Dermis blood vessel endothelial cell (primary cell): Measurements from ENCODE around the gene SLC24A4. TPM values are rescaled to one million over a fixed set of nuclear protein-coding genes. Genes with fewer than 3 reads are reported as not detected.
A peak's percentile ranks its signal among the peaks of the same experiment; 100 is the strongest.

ENCODE experiments used
- DNase-seq: peaks from one replicate; pipeline ENCODE4 v3.0.0; 2010
- total RNA-seq: library from RNA; depleted of rRNA; stranded (reverse); fragments of >200 nt; gene quantifications from 2 replicates; pipeline ENCODE4 v1.2.3, GENCODE V29; 2014

The SLC24A4 gene
- total RNA-seq, 1 donor from 2014 or later, result under 0.01 TPM

GRCh38 chr14:92527721-92528120, 204.8 kb downstream of the SLC24A4 start:
- DNase-seq, result no peak

GRCh38 chr14:92528486-92529100, 205.6 kb downstream of the SLC24A4 start:
- DNase-seq, result no peak

DNA sequence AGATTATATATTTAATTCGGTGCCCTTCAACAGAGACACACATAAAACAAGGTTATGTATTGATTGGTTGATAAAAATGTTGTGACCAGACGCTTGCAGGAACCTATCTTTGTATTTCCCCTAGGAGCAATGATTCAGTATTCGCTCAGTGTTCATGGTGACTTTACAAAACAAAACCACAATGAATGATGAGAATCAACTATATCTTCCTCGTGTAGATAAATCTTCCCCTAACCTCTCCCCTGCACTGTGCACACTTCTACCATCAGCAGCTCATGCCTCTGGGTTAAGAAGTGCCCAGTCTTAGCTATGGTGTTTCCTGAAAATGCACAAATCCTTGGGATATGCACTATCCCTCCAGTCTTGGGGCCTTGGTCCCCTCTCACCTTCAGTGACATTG, 206.9 kb downstream of the SLC24A4 start:
- no peak for DNase-seq

DNA sequence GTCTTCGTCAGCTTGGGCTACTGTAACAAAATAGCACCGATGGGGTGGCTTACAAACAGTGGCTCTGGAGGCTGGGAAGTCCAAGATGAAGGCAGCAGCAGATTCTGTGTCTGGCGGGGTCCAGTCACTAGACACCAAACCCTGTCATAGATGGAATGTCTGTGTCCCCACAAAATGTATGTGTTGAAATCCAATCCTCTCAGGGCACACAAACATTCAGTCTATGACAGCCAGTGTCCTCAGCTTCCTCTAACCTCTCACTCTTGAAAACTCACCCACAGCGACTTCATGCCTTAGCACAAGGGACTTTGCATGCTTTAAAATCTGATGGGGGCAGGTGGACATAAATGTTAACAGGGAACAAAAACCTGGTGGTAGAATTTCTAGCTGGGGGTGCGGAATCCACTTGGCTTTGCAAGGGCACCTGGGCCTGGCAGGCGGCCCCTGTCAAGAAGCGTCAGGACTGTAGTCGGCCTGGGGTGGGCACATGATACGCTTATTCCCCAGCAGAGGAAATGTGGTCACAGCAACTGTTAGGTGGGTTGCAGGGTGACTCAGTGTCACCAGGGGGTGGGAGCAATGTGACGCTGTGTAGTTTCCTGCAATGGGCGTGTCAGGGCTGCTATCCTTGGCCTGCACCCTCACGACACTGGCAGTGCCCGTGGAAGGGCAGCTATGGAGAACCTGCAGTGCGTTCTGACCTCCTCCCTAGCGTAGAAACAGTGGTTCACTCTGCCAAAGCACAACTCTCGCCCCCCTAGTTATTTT, 208.3 kb downstream of the SLC24A4 start:
- DNase-seq, result peak; percentile 50

DNA sequence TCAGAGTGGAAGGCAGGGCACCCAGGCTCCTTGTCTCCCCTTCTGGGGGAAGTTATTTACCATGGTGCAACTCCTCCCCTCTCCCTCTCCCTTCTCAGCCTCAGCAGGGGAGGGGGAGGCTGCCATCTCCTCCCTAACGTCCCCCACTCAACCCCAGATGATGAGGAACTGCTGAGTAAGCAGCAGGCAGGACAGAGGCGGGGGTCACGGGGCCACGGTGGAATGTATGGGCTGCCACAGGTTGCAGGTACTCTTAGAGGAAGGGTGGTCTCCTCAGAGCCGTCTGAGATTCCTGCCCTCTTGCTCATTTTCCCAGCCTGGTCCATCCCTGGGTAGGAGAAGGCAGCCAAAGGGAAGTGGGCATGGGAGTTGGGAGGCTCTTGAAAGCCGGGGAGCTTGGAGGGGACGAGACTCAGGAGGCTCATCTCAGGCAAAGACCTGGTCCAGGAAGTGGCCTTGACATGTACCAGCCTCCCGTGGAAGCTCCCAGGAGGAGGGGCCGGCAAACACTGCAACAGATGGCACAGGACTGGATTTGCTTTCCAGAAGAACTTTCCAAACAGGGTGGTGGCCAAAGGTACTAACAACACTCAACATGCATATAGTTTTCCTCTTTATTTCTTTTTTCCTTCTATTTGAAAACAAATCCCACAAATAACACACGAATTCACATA, 209.7 kb downstream of the SLC24A4 start:
- DNase-seq, result no peak

DNA sequence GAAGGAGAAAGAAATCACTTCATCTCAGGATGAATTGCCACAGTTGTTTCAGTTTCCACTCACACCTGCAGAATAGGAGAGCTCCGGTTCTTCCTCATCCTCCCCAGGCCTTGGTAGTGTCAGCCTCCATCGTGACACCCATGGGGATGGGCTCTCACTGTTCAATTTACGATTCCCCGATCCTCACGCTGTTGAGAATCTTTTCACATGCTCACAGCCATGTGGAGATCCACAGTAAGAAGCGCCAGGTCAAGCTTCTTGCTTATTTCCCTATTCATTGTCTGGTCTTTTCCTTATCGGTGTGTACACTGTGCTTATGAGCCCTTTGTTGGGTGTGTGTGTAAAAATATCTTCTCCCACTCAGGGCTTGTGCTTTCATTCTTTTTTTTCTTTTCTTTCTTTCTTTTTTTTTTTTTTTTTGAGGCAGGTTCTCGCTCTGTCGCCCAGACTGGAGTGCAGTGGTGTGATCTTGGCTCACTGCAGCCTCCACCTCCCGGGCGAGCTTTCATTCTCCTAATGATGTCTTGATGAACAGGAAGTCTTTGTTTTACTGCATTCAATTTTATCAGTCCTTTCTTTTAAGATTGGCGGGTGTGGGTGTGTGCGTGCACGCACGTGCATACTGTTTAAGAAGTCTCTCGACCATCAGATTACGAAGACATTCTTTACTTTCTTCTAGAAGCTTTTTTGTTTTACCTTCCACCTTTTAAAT, 212.1 kb downstream of the SLC24A4 start:
- DNase-seq, result no peak

GRCh38 chr14:92536231-92536630, 213.3 kb downstream of the SLC24A4 start:
- peak; percentile 33 for DNase-seq

DNA sequence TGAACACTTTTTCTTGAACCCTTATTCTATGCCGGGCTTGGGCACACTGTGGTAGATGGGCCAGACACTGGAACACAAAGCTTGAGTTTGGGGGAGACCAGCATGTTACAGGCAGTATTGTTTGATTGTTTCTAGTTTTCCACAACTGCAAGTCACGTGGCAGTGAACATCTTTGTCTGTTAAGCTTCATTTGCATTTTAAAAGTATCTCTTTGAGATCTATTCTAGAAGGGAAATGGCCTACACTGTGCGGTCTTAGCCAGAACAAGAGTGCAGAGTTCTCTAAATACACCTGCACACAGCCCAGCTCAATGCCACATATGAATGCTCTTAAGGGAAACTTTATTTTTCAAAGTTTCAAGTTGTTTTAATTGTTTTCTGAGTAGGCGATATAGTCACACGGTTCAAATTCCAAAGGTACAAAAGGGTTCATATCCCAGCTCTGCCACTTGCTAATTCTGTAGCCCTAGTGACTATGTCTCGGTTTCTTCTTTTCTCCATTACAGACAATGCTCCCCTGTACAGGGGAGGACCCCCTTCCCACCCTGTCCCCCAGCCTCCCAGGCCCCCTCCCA, 215.5 kb downstream of the SLC24A4 start:
- DNase-seq, result no peak

DNA sequence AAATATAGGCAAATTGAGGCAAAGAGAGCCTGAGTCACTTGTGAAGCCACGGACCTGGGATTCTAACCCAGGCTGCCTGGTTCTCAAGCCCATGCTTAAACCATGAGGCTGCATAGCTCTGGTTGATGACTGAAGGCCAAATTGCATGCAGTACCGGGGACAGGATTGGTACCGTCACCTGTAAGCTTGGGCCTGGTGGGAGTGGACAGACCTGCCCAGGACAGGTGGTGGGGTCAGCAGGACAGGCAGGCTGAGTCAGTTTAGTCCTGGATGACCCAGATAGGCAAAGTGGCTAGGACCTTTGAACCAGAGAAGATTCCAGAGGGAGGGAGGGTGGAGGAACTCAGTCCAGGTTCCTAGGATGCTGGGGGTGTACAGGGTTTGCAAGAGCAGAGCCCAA, 216.5 kb downstream of the SLC24A4 start:
- DNase-seq, result no peak

DNA sequence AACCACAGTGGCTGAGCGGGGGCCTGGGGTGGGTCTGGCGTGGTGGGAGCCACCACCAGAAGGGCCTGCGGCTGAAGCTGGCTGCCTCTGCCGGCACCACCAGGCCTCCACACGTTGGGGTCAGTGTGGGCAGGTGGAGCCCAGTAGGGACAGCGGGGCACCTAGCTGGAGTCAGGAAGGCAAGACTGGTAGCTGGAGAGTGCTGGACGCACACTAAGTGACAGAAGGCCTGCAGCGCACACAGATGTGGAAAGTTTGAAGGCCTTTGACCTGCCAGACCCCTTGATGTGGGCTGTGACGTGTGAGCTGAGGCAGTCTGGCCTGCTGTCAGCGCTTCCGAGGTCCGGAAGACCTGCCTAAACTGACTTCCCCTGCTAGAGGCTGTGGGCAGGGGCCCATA, 216.9 kb downstream of the SLC24A4 start:
- peak; percentile 57 for DNase-seq

DNA sequence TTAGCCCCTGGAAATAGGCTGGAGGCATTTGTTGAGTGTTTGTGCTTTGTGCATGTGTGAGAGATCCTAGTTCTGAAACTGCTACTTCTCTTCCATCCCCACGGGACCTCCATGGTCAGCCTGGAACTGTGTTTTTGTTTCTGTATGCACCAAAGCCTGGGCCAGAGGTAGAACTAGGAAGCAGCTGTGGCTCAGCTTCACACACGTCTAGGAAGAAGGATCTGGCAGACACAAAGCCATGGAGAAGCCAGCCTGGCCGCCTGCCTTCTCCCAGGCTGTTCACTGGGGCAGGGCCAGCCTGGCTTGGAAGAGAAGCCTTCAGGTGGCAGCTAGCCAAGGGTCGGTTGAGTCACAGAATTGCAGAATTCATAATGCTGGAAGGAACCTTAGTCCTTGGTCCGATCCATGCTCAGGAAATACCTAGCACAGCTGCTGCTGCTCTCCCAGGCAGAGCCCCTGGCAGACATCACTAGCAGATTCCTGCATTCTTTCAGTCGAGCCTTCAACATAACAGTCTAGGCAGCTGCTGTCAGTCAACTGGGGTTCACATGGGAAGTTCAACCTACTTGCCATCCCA, 217.6 kb downstream of the SLC24A4 start:
- DNase-seq, result peak; percentile 100

DNA sequence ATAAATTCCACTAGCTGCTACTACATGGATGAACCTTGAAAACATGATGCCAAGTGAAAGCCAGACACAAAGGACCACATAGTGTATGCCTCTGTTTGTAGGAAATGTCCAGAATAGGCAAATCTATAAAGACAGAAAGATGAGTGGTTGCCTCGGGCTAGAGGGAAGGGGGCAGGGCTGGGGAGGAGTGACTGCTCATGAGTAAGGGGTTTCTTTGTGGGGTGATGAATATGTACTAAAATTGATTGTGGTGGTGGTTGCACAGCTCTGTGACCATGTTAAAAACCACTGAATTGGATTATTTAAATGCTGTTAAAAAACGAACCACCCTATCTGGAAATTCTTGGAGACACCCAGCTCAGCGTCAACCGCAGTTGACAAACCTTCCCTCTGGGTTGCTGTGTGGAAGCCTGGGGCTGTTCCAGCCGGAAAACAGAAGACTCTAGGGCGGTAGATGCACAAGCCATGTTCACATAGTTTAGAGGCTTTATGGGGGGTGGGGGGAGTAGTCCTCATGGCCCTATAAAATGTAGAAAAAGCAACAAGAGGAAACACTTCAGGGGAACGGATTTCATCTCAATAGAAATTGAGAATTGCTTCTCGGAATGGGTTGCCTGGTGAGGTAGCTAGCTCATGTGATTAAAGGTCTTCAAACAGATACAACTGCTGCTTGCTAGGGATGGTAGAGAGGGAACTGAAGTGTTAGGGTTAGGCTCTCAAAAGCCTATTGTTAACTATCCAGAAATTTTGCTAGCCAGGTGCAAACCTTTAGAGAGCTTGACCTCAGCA, 220.0 kb downstream of the SLC24A4 start:
- no peak for DNase-seq

- no peak for DNase-seq
Measured at GRCh38 chr14:92544051-92544720, 221.2 kb downstream of the SLC24A4 start.

DNA sequence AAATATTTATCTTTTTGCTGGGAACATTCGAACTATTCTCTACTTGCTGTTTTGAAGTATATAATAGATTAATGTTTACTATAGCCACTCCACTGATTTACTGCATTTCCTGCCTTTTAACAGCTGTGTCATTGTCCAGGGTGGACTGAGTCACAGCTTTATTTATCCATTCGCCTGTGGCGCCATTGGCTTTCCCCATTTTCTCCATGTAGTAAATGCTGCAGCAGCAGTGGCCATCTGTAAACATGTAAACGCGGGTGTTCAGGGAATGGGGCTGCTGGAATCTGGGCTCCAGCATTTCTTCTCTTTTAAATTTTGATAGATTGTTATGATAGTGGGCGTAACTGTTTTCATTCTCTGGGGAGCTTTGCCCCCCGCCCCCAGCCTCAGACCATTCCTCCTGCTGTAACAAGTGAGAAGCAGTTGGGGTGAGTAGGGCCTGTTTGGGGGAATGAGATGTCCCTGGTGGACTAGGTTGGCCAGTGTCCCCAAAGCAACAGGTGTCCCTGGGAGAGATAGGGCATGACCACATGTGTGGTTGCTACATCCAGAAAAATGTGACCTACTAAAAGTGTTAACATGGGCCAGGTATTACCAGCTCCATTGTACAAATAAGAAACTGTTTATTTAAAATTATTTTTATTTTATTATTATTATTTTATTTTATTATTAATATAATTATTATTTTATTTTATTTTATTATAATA, 223.5 kb downstream of the SLC24A4 start:
- peak; percentile 73 for DNase-seq

- DNase-seq, result peak; percentile 86
Measured at GRCh38 chr14:92549105-92549858, 226.3 kb downstream of the SLC24A4 start.

- peak; percentile 56 for DNase-seq
Measured at GRCh38 chr14:92549859-92550230, 226.9 kb downstream of the SLC24A4 start.
